ENCODE measurements around the gene GC.
"Not testable (repeated sequence)": the region's sequence is repeated elsewhere in the genome, so short reads cannot be mapped to it uniquely, and the experiment has no call there.

GC gene

GRCh38 chr4:71783972-71784371, at the start of gene GC:
GC (minus strand) TSS chr4:71784079; CDS start chr4:71784018, 61 bp downstream.
- peak; percentile 33 for FAIRE-seq

GRCh38 chr4:71833232-71833900, 49.5 kb upstream of the GC start:
- FAIRE-seq, result no peak

- no peak for FAIRE-seq
Observed at GRCh38 chr4:71832049-71832448, 48.2 kb upstream of the GC start.

GRCh38 chr4:71830497-71831190, 46.8 kb upstream of the GC start:
- FAIRE-seq, result no peak

GRCh38 chr4:71828470-71828869, 44.6 kb upstream of the GC start:
- no peak for FAIRE-seq

GRCh38 chr4:71827826-71828225, 43.9 kb upstream of the GC start:
- FAIRE-seq, result no peak

- FAIRE-seq, result no peak
Observed at GRCh38 chr4:71816676-71817303, 32.9 kb upstream of the GC start.

- FAIRE-seq, result no peak
Observed at GRCh38 chr4:71814433-71814832, 30.6 kb upstream of the GC start.

- FAIRE-seq, result not testable (repeated sequence)
Observed at GRCh38 chr4:71809805-71810204, 25.9 kb upstream of the GC start.

- no peak for FAIRE-seq
Observed at GRCh38 chr4:71807469-71807868, 23.6 kb upstream of the GC start.

- peak; percentile 24 for FAIRE-seq
Observed at GRCh38 chr4:71805230-71805629, 21.4 kb upstream of the GC start.

GRCh38 chr4:71804017-71804697, 20.3 kb upstream of the GC start:
- FAIRE-seq, result not testable (repeated sequence)

- FAIRE-seq, result no peak
Observed at GRCh38 chr4:71785959-71786358, 2.1 kb upstream of the GC start.

GRCh38 chr4:71784569-71785197, 804 bp upstream of the GC start:
- no peak for FAIRE-seq

- FAIRE-seq, result no peak
Observed at GRCh38 chr4:71777891-71778290, 6.0 kb downstream of the GC start.

- FAIRE-seq, result no peak
Observed at GRCh38 chr4:71775449-71775848, 8.4 kb downstream of the GC start.

- FAIRE-seq, result no peak
Observed at GRCh38 chr4:71774136-71774535, 9.7 kb downstream of the GC start.

GRCh38 chr4:71773004-71773403, 10.9 kb downstream of the GC start:
- FAIRE-seq, result no peak

- peak; percentile 92 for FAIRE-seq
Observed at GRCh38 chr4:71772592-71772991, 11.3 kb downstream of the GC start.

- no peak for FAIRE-seq
Observed at GRCh38 chr4:71771613-71772012, 12.3 kb downstream of the GC start.

GRCh38 chr4:71769434-71769833, 14.4 kb downstream of the GC start:
- no peak for FAIRE-seq

- no peak for FAIRE-seq
Observed at GRCh38 chr4:71768123-71768522, 15.8 kb downstream of the GC start.

- FAIRE-seq, result no peak
Observed at GRCh38 chr4:71765821-71766383, 18.0 kb downstream of the GC start.
